LHCN-M2 (cell line): Measurements from ENCODE around the gene GALNT10. TPM values are rescaled to one million over a fixed set of nuclear protein-coding genes. Genes with fewer than 3 reads are reported as not detected.

Experiments
- DNase-seq: peaks from one replicate; pipeline ENCODE4 v3.0.0-alpha.2; 2012; ENCODE audit warnings: low read depth
- total RNA-seq: library from RNA; depleted of rRNA; stranded (reverse); fragments of >200 nt; gene quantifications from 2 replicates; pipeline ENCODE4 v1.2.3, GENCODE V29; 2014

The GALNT10 gene
- total RNA-seq, 1 experiment from 2014 or later = 30.3 TPM

DNA sequence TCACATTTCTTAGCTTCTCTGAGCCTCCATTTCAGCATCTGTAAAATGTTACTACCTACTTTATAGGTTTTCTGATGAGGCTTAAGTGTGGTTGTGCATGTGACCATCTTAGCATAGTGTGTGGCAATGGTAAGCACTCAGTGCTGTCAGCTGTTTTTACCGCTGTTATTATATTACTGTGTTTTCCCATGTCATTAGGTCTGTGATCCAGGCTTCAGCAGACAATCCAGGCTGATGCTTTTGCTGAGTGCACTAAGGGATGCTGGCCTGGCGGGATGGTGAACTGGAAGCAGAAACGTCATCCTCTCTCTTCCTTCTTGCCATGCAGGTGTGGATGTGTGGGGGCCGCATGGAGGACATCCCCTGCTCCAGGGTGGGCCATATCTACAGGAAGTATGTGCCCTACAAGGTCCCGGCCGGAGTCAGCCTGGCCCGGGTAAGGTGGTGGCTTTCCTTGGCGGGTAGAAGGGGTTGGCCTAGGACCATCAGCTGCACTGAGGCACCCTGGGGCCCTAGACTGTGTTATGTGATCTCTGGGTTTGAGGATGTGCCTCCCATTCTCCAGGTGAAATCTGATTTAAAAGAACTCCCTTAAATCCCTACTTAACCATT, 213.3 kb downstream of the GALNT10 start:
- peak; percentile 29 for DNase-seq

- DNase-seq = peak; percentile 66
Measured at GRCh38 chr5:154405078-154405792, 214.7 kb downstream of the GALNT10 start.

DNA sequence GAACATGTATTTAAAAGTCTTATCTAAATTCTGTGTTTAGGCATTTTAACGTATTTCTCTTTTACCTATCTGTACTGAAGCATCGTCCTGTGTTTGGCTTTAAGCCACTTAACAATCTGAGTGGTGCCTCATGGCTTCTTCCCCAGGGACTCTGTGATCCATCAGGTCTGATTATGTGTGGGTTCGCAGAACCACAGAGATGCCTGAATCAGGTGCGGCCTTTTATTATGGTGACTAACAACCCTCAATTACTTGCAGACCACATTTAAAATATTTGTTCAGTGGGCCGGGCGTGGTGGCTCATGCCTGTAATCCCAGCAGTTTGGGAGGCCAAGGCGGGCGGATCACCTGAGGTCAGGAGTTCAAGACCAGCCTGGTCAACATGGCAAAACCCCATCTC, 215.7 kb downstream of the GALNT10 start:
- peak; percentile 63 for DNase-seq

DNA sequence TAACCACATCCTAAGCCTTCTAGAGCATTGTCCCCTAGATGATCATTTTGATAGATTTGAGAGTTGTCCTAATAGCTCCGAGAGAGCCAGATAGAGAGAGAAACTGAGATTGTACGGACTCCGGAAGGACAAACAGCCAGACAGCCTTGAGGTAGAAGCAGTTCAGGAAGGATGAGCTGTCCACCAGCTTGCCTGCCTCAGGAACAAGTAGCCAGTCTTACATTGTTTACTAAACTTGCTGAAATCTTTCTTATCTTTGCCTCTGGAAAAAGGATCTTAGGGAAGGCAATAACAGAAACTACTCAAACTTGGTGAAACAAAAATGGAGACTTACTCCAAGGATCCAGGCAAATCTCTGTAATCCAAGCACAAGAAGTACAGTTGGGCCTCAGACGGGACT, 216.3 kb downstream of the GALNT10 start:
- no peak for DNase-seq

GRCh38 chr5:154408811-154409210, 218.3 kb downstream of the GALNT10 start:
- DNase-seq = no peak

DNA sequence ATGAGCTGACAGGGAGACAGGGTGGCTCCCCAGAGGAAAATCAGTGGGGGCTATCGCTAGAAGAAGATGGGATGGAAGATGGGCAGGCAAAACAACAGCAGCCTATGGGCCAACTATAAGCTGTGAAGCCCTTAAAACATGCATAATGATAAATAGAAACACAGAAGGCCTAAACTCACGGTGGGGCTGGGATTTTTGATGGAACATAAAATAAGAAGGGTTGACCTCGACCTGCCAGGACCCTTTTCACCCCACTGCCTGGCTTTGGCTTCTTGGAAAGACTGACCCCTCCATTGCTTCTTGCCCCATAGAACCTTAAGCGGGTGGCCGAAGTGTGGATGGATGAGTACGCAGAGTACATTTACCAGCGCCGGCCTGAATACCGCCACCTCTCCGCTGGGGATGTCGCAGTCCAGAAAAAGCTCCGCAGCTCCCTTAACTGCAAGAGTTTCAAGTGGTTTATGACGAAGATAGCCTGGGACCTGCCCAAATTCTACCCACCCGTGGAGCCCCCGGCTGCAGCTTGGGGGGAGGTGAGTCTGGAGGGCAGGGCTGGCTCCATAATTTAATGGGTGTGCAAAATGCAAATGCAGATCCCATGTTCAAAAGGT, 218.8 kb downstream of the GALNT10 start:
- DNase-seq = no peak

DNA sequence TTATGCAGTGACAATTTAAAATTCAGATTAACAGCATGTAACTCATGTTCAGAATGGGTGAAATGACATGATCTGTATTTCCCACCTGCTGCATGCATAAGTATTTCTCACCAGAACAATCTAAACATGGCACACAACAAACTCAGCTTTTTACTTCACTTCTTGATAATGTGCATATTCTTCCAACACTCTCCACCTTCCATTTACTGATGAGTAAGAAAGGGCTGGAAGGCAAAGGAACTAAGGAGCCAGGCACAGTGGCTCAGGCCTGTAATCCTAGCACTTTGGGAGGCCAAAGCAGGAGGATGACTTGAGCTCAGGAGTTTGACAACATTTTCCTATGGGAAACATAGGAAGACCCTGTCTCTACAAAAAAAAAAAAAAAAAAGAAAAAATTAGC, 219.5 kb downstream of the GALNT10 start:
- DNase-seq = no peak

DNA sequence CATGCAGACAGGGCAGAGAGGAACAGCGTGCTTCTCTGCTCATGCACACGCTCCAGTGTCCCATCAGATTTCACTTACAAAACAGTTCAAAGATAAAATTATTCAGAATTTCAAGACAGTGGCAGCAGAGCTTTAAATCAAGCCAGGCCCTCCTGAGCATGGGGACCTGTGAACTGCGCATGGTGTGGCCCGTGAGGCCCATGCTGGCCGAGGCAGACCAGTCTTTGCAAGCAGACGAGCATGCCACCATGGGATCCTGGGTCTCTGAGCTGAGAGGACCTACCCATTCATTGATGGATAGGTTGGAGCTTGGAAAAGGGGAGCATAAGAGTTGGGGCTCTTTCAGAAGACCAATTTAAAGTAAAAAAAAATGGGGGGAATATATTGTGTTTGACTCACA, 220.3 kb downstream of the GALNT10 start:
- DNase-seq = no peak

DNA sequence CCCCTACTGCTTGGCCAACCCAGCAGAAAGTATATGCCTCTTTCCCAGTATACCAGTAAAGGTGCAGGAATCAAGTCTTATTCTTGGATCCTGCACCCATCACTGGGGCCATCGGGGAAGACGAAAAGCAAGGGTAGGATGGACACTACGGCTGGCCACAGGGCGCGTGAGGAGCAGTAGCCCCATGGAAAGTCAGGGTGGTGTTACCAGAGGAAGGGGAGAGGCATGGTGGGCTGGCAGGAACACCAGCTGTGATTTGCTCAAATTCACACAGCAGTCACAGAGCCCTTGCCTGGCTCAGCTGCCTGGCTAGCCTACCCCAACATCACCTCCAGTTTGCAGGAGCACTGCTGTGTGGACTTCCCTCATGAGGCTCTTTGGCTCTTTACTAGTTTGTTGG, 220.8 kb downstream of the GALNT10 start:
- DNase-seq = no peak

DNA sequence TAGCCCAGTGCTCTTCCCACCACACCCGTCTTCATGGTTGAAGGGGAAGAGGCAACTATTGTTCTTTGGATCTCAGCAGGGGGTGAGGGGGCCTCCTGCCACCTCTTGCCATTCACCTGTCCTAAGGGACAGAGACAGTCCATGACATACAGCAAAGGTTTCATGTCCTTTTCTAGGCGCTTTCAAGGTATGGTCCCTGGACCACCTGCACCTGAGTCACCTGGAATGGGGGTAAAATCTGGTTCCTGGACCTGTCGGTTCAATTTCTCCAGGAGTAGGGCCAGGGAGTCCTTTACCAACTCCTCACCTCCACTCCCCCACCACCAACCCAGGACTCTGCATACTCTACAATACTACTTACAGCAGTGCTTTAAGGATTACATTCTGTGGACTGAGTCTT, 221.8 kb downstream of the GALNT10 start:
- DNase-seq = no peak

DNA sequence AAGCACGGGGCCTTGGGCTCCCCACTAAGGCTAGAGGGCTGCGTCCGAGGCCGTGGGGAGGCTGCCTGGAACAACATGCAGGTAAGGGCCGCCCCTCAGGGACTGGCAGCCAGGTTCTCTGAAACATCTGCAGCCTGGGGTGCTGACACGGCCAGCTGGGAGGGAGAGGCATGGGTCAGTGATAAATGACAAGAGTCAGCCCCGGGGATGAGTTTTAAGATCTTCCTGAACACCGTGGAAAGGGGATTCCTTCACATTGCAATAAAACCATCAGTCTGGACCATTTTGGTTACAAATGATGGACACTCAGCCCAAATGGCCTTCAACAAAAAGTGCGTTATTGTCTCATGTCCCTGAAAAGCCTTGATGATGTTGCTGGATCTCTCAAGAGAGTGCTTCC, 222.4 kb downstream of the GALNT10 start:
- no peak for DNase-seq

GRCh38 chr5:154415114-154415513, 224.6 kb downstream of the GALNT10 start:
- no peak for DNase-seq

- DNase-seq = no peak
Measured at GRCh38 chr5:154418344-154418820, 227.8 kb downstream of the GALNT10 start.

GRCh38 chr5:154419236-154419635, 228.7 kb downstream of the GALNT10 start:
- DNase-seq = no peak

GRCh38 chr5:154421868-154422267, 231.3 kb downstream of the GALNT10 start:
- DNase-seq = peak; percentile 20

DNA sequence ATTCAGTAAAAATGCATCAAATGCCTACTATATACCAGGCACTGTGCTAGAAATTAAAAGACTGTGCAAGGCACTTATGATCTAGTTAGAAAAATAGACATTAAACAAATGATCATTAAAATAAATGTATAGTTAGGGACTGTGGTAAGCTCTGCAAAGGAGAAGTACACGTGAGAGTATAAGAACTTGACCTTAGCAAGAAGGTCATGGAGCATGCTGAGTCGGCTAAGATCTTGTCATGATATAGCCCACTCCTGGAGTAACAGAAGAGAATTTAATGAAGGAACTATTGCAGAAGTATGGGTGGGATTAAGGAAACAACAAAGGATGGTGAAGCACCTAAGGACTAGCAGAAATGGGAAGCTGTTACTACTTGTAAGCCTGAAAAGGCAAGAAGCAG, 231.8 kb downstream of the GALNT10 start:
- no peak for DNase-seq

GRCh38 chr5:154428208-154428607, 237.7 kb downstream of the GALNT10 start:
- DNase-seq = no peak

- no peak for DNase-seq
Measured at GRCh38 chr5:154429341-154429740, 238.8 kb downstream of the GALNT10 start.

DNA sequence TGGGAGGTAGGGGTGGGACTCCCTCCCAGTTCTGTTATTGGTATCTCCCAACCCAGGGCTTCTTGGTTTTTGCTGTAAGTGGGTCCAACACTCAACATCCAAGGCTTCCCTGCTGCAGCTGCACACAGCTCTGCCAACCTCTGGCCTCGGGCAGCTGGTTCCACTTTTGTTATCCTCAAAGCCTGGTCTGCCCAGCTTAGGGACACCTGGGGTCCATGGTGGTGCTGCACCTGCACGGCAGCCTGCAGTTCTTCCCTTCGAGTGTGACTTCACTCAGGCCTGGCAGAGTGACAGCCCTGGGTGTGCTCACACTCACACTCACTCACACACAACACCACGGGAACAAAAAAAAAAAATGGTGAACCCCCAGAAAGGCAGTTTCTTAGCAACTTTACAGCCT, 239.9 kb downstream of the GALNT10 start:
- DNase-seq = no peak

DNA sequence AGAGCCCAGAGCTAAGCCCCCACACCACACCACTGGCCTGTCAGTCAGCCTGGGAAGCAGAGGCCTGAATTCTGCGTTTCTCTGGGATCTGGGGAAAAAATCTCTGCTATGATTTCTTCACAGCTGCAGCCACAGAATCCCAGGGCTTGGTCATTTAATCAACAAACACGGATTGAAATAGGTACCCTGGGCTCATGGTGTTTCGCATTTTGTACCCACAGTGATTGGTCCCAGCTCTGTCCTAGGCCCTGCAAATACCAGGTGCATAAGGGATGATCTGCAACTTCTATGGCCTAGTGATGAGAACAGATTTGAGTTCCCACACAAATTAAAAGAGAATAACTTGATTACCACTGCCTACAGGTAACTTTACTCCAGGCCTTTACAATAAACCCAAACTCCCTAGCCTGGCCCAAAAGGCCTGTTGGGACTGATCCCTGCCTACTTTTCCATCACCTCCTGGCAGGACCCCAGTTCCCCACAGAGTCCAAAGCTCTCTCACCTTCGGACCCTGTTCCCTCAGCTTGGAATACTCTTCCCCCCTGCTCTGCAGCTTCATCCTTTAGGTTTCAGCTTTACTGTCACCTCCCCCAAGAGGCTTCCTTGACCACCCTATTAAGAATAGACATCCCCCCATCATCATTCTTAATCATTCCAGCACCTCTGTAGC, 240.6 kb downstream of the GALNT10 start:
- DNase-seq = no peak

GRCh38 chr5:154435226-154435625, 244.7 kb downstream of the GALNT10 start:
- no peak for DNase-seq

DNA sequence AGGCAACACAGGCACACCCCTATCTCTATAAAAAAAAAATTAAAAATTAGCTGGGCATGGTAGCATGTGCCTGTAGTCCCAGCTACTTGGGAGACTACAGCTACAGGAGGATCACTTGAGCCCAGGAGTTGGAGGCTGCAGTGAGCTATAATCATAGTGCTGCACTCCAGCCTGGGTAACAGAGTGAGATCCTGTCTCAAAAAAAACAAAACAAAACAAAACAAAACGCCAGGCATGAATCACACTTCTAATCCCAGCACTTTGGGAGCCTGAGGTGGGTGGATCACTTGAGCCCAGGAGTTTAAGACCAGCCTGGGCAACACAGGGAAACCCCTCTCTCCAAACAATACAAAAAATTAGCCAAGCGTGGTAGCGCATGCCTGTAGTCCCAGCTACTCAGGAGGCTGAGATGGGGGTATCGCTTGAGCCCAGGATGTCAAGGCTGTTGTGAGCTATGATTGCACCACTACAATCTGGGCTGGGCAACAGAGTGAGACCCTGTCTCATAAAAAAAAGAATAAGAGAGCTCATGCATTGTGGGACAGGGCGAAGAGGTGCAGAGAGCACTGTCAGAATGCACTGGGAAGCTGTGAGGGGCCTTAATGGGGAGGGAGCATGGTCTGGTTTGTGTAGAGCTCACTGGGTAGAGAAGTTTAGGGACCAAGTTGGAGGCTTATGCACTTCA, 246.9 kb downstream of the GALNT10 start:
- peak; percentile 32 for DNase-seq
